BLaER1 treated with 17β-estradiol and CSF1 and Interleukin-3, amounts not matched to agents 10 nM and 100 nM (cell line): ENCODE results near the gene STOX2.

ENCODE experiments used
- H3K27ac ChIP-seq, 11 experiments: shearing (Covaris generic); formaldehyde crosslinking; 2 replicates each; pipeline ENCODE4 v1.8.1; 2022
- H3K27me3 ChIP-seq, 11 experiments: shearing (Covaris generic); formaldehyde crosslinking; 2 replicates each; pipeline ENCODE4 v1.8.1; 2022
- H3K36me3 ChIP-seq, 11 experiments: shearing (Covaris generic); formaldehyde crosslinking; 2 replicates each; pipeline ENCODE4 v1.8.1; 2022
- H3K4me1 ChIP-seq, 10 experiments: shearing (Covaris generic); formaldehyde crosslinking; 2 replicates each; pipeline ENCODE4 v1.8.1; 2022
- H3K4me2 ChIP-seq, 11 experiments: shearing (Covaris generic); formaldehyde crosslinking; 2 replicates each; pipeline ENCODE4 v1.8.1; 2022
- H3K4me3 ChIP-seq, 10 experiments: shearing (Covaris generic); formaldehyde crosslinking; 2 replicates each; pipeline ENCODE4 v1.8.1; 2022
- H3K9ac ChIP-seq, 11 experiments: shearing (Covaris generic); formaldehyde crosslinking; 2 replicates each; pipeline ENCODE4 v1.8.1; 2022
- H3K9me3 ChIP-seq, 11 experiments: shearing (Covaris generic); formaldehyde crosslinking; replicated peaks in 1 of 11; 2 replicates each; pipeline ENCODE4 v1.8.1; 2022
- H4K20me1 ChIP-seq, 11 experiments: shearing (Covaris generic); formaldehyde crosslinking; 2 replicates each; pipeline ENCODE4 v1.8.1; 2022
- Cebpa-rat ChIP-seq, 11 experiments: shearing (Covaris generic); IDR thresholded peaks; 2 replicates each; pipeline ENCODE4 v1.8.1; 2022

Gene STOX2

DNA sequence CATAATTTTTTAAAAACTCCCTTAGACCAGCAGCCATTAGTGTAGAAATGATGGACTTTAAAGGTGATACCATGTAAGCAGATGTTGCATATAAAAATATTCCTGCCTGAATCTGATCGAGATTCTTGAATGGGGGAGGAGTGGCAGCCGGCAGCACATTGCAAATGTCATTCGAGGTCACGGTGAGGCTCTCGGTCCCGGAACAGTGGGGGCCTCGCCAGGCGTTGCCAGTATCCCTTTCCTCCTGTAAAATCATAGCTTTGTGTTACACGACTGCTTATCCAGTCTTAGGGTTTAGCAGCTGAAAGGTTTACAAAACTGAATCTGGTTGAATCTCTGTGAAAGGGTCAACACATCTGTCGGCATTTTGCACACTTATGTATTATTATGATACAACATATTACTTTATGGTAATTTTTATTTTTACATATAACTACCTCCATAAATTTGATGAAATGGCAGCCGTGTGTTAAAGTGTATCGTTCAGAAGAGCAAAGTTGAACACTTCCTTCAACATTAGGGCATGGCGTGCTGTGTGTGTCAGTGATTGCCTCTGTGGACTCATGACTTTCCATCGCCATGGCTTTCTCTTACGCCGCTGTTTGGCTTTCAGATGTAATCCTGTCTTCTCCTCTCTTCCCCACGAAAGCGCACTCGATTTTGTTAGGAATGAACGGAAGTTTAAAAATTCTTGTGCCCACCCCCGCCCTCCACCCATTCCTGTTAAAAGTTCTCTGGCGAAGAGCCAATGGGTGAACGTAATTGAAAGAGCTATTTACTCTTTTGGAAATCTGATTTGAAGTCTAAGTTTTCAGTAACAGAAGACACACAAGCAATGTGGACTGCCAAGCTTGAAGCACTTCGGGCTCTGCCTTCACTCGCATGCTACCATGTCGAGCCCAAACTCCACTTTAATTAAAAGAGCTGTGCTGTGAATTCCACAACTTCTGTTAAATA is 114.8 kb downstream of the STOX2 start:
- H3K4me2 ChIP-seq = no peak overlapping the region
- no peaks in the 10 kb centered on the region for H3K27me3 ChIP-seq
- H3K9ac ChIP-seq = no peak overlapping the region
- H3K36me3 ChIP-seq = no peaks in the 10 kb centered on the region
- no peaks in the 10 kb centered on the region for H4K20me1 ChIP-seq
- no peak overlapping the region for H3K27ac ChIP-seq
- H3K4me1 ChIP-seq = no peaks in the 10 kb centered on the region
- TF ChIP-seq Cebpa-rat (IDR thresholded peaks at IDR 0.05) = no peak
- H3K4me3 ChIP-seq = no peak overlapping the region
- no peaks in the 10 kb centered on the region for H3K9me3 ChIP-seq

DNA sequence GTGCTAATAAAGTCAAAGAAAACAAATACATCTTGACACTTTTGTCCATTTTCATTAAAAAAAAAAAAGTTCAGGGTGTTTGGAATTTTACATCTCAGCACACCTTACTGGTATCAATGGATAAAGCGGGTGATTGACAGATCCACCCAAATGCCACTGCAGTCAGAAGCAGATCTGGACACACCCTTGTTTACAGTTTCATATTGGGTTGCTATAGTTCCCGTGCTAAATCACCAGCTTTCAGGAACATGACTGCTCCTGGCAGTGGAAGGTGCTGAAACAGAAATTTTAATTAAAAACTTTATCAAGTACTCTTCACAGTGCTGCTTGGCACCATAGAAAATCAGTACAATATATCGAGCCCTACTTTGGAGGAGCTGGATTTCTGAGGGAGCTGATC is 116.3 kb downstream of the STOX2 start:
- Histone ChIP-seq H3K4me1 (no peaks in the 10 kb centered on the region), H4K20me1 (no peaks in the 10 kb centered on the region), H3K27ac (no peak overlapping the region), H3K27me3 (no peaks in the 10 kb centered on the region), H3K9me3 (no peaks in the 10 kb centered on the region), H3K4me3 (no peak overlapping the region), H3K36me3 (no peaks in the 10 kb centered on the region), H3K4me2 (no peak overlapping the region), H3K9ac (no peak overlapping the region)
- no peak for TF ChIP-seq Cebpa-rat (IDR thresholded peaks at IDR 0.05)

DNA sequence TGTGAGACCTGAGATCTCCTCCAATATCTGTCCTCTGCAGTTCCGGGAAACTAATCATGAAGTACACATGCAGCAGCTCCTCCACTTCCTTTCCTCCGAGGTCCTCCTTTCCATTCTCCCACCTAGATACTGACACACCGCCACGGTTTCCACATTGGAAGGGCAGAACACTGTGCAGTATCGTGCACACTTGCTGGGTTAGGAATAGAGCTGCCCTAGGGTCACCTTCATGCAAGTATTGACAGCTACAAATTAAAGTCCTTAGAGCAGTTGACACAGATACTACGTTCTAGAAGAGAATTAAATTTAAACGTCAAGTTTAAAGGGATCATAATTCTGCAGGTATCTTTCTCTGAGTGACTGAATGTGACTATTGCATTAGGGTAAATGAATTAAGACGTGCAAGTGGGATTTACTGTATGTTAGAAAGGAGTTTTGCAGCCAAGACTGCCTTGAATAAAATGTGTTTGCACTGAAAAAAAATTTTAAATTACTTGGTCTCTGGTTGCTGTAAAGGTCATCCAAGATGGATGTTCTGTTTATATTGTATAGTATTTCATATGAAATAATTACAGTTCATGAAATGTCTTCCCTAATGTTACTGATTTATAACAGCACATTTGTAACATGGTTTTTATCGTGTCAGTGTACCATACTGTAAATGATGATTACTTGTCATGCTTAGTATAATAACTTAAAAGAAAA is 117.7 kb downstream of the STOX2 start:
- Histone ChIP-seq H3K36me3 (no peaks in the 10 kb centered on the region), H3K9me3 (no peaks in the 10 kb centered on the region), H3K4me3 (no peak overlapping the region), H3K4me1 (peaks cover 0 to 3% (median under 1%) of the 10 kb centered on the region in 10 experiments; a peak in 9 of 20 replicates), H3K27me3 (no peaks in the 10 kb centered on the region), H4K20me1 (no peaks in the 10 kb centered on the region), H3K27ac (no peak overlapping the region), H3K9ac (no peak overlapping the region), H3K4me2 (no peak overlapping the region)
- no peak for TF ChIP-seq Cebpa-rat (IDR thresholded peaks at IDR 0.05)

DNA sequence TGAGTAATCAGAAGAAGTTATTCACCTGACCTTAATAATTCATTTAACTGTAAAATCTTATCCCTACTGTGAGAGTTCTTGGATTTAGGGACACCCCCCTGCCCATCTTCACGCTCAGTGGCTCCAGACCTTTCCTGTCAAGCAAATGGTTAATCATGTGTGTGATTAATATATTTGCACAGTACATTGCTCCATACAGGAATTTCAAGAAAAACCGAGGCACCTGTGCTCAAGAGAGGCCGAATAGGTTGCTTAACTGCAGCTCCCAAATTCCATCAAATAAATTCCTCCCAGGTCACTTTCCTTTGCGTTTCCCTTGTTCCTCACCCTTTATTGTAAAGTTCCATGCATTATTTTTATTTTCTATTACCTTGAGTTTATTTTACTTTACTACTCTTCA is 119.5 kb downstream of the STOX2 start:
- H3K27me3 ChIP-seq = no peaks in the 10 kb centered on the region
- peaks cover 14 to 21% (median 18%) of the 10 kb centered on the region in 10 experiments for H3K4me1 ChIP-seq
- H3K27ac ChIP-seq = no peak overlapping the region
- H3K9me3 ChIP-seq = no peaks in the 10 kb centered on the region
- H3K4me3 ChIP-seq = no peak overlapping the region
- no peak overlapping the region for H3K9ac ChIP-seq
- no peak for TF ChIP-seq Cebpa-rat (IDR thresholded peaks at IDR 0.05)
- no peaks in the 10 kb centered on the region for H4K20me1 ChIP-seq
- no peaks in the 10 kb centered on the region for H3K36me3 ChIP-seq
- no peak overlapping the region for H3K4me2 ChIP-seq

- H3K36me3 ChIP-seq = no peaks in the 10 kb centered on the region
- no peak overlapping the region for H3K27ac ChIP-seq
- no peak for TF ChIP-seq Cebpa-rat (IDR thresholded peaks at IDR 0.05)
- peaks cover 14 to 21% (median 18%) of the 10 kb centered on the region in 10 experiments for H3K4me1 ChIP-seq
- H3K9ac ChIP-seq = peak overlapping the region in 8 of 11 experiments; percentile 8 to 57 (median 32); a peak in 10 of 22 replicates
- no peaks in the 10 kb centered on the region for H4K20me1 ChIP-seq
- H3K4me3 ChIP-seq = peak overlapping the region; percentile 30 to 59 (median 44)
- peaks cover 0 to 6% (median 0%) of the 10 kb centered on the region in 11 experiments; a peak in 1 of 22 replicates for H3K9me3 ChIP-seq
- H3K27me3 ChIP-seq = no peaks in the 10 kb centered on the region
- H3K4me2 ChIP-seq = peak overlapping the region; percentile 82 to 94 (median 91)
Observed at GRCh38 chr4:184028561-184029374, 123.7 kb downstream of the STOX2 start.

- no peak overlapping the region for H3K9ac ChIP-seq
- H3K4me3 ChIP-seq = no peak overlapping the region
- TF ChIP-seq Cebpa-rat (IDR thresholded peaks at IDR 0.05) = no peak
- peaks cover 0 to 6% (median 0%) of the 10 kb centered on the region in 11 experiments; a peak in 1 of 22 replicates for H3K9me3 ChIP-seq
- H3K36me3 ChIP-seq = no peaks in the 10 kb centered on the region
- no peak overlapping the region for H3K27ac ChIP-seq
- H3K4me1 ChIP-seq = peaks cover 14 to 21% (median 18%) of the 10 kb centered on the region in 10 experiments
- no peaks in the 10 kb centered on the region for H3K27me3 ChIP-seq
- H4K20me1 ChIP-seq = no peaks in the 10 kb centered on the region
- H3K4me2 ChIP-seq = no peak overlapping the region
Observed at GRCh38 chr4:184030036-184030435, 124.9 kb downstream of the STOX2 start.

DNA sequence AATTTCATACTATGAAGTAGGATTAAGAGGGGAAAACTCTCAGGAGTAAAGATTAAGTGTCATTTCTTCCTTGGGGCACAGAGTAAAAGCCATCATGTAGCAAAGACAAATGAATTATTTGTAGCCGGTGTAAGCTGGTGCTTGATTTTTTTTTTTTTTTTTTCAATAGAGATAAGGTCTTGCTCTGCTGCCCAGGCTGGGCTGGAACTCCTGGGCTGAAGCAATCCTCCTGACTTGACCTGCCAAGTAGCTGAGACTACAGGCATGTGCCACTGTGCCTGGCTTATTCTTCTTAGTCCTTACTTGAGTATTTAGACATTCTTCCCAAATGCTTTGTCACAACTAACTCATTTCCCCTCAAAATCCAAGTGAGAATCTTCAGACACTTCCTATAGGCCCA is 125.7 kb downstream of the STOX2 start:
- H4K20me1 ChIP-seq = no peaks in the 10 kb centered on the region
- H3K27me3 ChIP-seq = no peaks in the 10 kb centered on the region
- TF ChIP-seq Cebpa-rat (IDR thresholded peaks at IDR 0.05) = no peak
- no peak overlapping the region for H3K4me2 ChIP-seq
- peaks cover 14 to 21% (median 18%) of the 10 kb centered on the region in 10 experiments for H3K4me1 ChIP-seq
- no peaks in the 10 kb centered on the region for H3K36me3 ChIP-seq
- peaks cover 0 to 6% (median 0%) of the 10 kb centered on the region in 11 experiments; a peak in 1 of 22 replicates for H3K9me3 ChIP-seq
- H3K4me3 ChIP-seq = no peak overlapping the region
- no peak overlapping the region for H3K9ac ChIP-seq
- no peak overlapping the region for H3K27ac ChIP-seq

GRCh38 chr4:184032091-184032490 is 127.0 kb downstream of the STOX2 start:
- H3K4me3 ChIP-seq = no peak overlapping the region
- H3K9me3 ChIP-seq = peaks cover 0 to 6% (median 0%) of the 10 kb centered on the region in 11 experiments; a peak in 1 of 22 replicates
- peaks cover 14 to 21% (median 18%) of the 10 kb centered on the region in 10 experiments for H3K4me1 ChIP-seq
- H3K4me2 ChIP-seq = no peak overlapping the region
- no peaks in the 10 kb centered on the region for H3K36me3 ChIP-seq
- no peaks in the 10 kb centered on the region for H4K20me1 ChIP-seq
- H3K27ac ChIP-seq = no peak overlapping the region
- no peaks in the 10 kb centered on the region for H3K27me3 ChIP-seq
- H3K9ac ChIP-seq = no peak overlapping the region
- no peak for TF ChIP-seq Cebpa-rat (IDR thresholded peaks at IDR 0.05)
